Measurements from ENCODE around the gene ZNF524. TPM values are rescaled to one million over a fixed set of nuclear protein-coding genes. Genes with fewer than 3 reads are reported as not detected.

The ZNF524 gene
- total RNA-seq, 3 donors from 2014 or later (not counting 1 experiment from before 2014, with no cell fraction given), result 9.2 to 12.6 (median 12.5) TPM

GRCh38 chr19:55601084-55601483, 996 bp downstream of the ZNF524 start:
- no peaks in the 10 kb centered on the region for H3K36me3 Mint-ChIP-seq
- 82% methylated on average over 4 of the region's 4 CpGs for whole genome bisulfite sequencing (ENCODE audit: insufficient coverage)
- DNase-seq, result no peak
- ATAC-seq, result no peak
- H3K4me1 ChIP-seq (ENCODE audit: control insufficient read depth, insufficient read depth, low read length), result peaks cover 34% of the 10 kb centered on the region
- intact Hi-C loops (cut with micrococcal nuclease), result no loop called here
- peaks cover 4% of the 10 kb centered on the region for H3K36me3 ChIP-seq (ENCODE audit: control insufficient read depth, insufficient read depth, low read length)
- TF ChIP-seq CTCF (IDR thresholded peaks at IDR 0.05), result no peak
- H3K4me3 ChIP-seq (ENCODE audit: low read length), result peak overlapping the region; percentile 48
- H3K4me3 Mint-ChIP-seq, result peak overlapping the region; percentile 96
- no peaks in the 10 kb centered on the region for H3K27me3 ChIP-seq (ENCODE audit: control insufficient read depth, insufficient read depth, low read length)
- H3K9me3 Mint-ChIP-seq, result no peaks in the 10 kb centered on the region
- H3K4me1 Mint-ChIP-seq, result peaks cover 34 to 50% of the 10 kb centered on the region in 2 donors
- no peaks in the 10 kb centered on the region for H3K27me3 Mint-ChIP-seq (ENCODE audit: low read depth in 2 of 2)
- H3K27ac ChIP-seq (ENCODE audit: low read length), result peak overlapping the region; percentile 57
- H3K27ac Mint-ChIP-seq, result peak overlapping the region; percentile 86 to 99
- H3K9me3 ChIP-seq (ENCODE audit: control insufficient read depth, insufficient read depth, low read length), result no peaks in the 10 kb centered on the region

- TF ChIP-seq CTCF (IDR thresholded peaks at IDR 0.05), result no peak
- H3K36me3 Mint-ChIP-seq, result no peaks in the 10 kb centered on the region
- no peaks in the 10 kb centered on the region for H3K27me3 Mint-ChIP-seq (ENCODE audit: low read depth in 2 of 2)
- intact Hi-C loops (cut with micrococcal nuclease), result no loop called here
- peaks cover 43% of the 10 kb centered on the region for H3K4me1 ChIP-seq (ENCODE audit: control insufficient read depth, insufficient read depth, low read length)
- peak overlapping the region in 1 of 2 donors; percentile 99 for H3K27ac Mint-ChIP-seq
- peak overlapping the region; percentile 47 for H3K4me3 Mint-ChIP-seq
- H3K4me3 ChIP-seq (ENCODE audit: low read length), result no peak overlapping the region
- H3K4me1 Mint-ChIP-seq, result peaks cover 46 to 63% of the 10 kb centered on the region in 2 donors
- H3K27ac ChIP-seq (ENCODE audit: low read length), result no peak overlapping the region
- DNase-seq (no peak), ATAC-seq (no peak)
- no peaks in the 10 kb centered on the region for H3K9me3 Mint-ChIP-seq
- H3K27me3 ChIP-seq (ENCODE audit: control insufficient read depth, insufficient read depth, low read length), result no peaks in the 10 kb centered on the region
- no peaks in the 10 kb centered on the region for H3K9me3 ChIP-seq (ENCODE audit: control insufficient read depth, insufficient read depth, low read length)
- no peaks in the 10 kb centered on the region for H3K36me3 ChIP-seq (ENCODE audit: control insufficient read depth, insufficient read depth, low read length)
- 97% methylated on average over 60 of the region's 60 CpGs for WGBS (ENCODE audit: insufficient coverage)
These were observed 2.3 kb downstream of the ZNF524 start for GRCh38 chr19:55602104-55603001.

GRCh38 chr19:55603115-55603514, 3.0 kb downstream of the ZNF524 start:
- ATAC-seq (no peak), DNase-seq (no peak)
- no peaks in the 10 kb centered on the region for H3K9me3 ChIP-seq (ENCODE audit: control insufficient read depth, insufficient read depth, low read length)
- Mint-ChIP-seq H3K27ac (peak overlapping the region; percentile 29 to 95), H3K9me3 (no peaks in the 10 kb centered on the region), H3K27me3 (ENCODE audit: low read depth in 2 of 2) (no peaks in the 10 kb centered on the region), H3K4me1 (peaks cover 53 to 68% of the 10 kb centered on the region in 2 donors), H3K4me3 (peak overlapping the region; percentile 71), H3K36me3 (no peaks in the 10 kb centered on the region)
- H3K27me3 ChIP-seq (ENCODE audit: control insufficient read depth, insufficient read depth, low read length), result no peaks in the 10 kb centered on the region
- no peaks in the 10 kb centered on the region for H3K36me3 ChIP-seq (ENCODE audit: control insufficient read depth, insufficient read depth, low read length)
- peaks cover 43% of the 10 kb centered on the region for H3K4me1 ChIP-seq (ENCODE audit: control insufficient read depth, insufficient read depth, low read length)
- H3K4me3 ChIP-seq (ENCODE audit: low read length), result no peak overlapping the region
- intact Hi-C loops (cut with micrococcal nuclease), result no loop called here
- no peak for TF ChIP-seq CTCF (IDR thresholded peaks at IDR 0.05)
- H3K27ac ChIP-seq (ENCODE audit: low read length), result no peak overlapping the region
- WGBS (ENCODE audit: insufficient coverage), result 96% methylated on average over 21 of the region's 21 CpGs
